H9 (cell line): ENCODE data around the gene TK2. TPM values are rescaled to one million over a fixed set of nuclear protein-coding genes. Genes with fewer than 3 reads are reported as not detected.

Experiments
- DNase-seq: peaks from one replicate; pipeline ENCODE4 v3.0.0-alpha.2; 2017
- H2AFZ ChIP-seq: one replicate; pipeline ENCODE4 v1.6.1; 2013; ENCODE audit warnings: mild to moderate bottlenecking, low read length, control low read depth, moderate library complexity
- H2AK5ac ChIP-seq: 2 replicates; pipeline ENCODE4 v1.6.1; 2013; ENCODE audit warnings: low read length, control low read depth, mixed read lengths; ENCODE audit not compliant: insufficient read length
- H2BK120ac ChIP-seq: one replicate; pipeline ENCODE4 v1.6.1; 2013; ENCODE audit warnings: low read depth, mild to moderate bottlenecking, low read length, control low read depth, inconsistent platforms; ENCODE audit not compliant: poor library complexity, severe bottlenecking
- H2BK12ac ChIP-seq: 2 replicates; pipeline ENCODE4 v1.6.1; 2013; ENCODE audit warnings: low read length, control low read depth, mixed read lengths, low read depth; ENCODE audit not compliant: insufficient read length
- H2BK15ac ChIP-seq: 2 replicates; pipeline ENCODE4 v1.6.1; 2013; ENCODE audit warnings: low read depth, low read length, control low read depth
- H2BK20ac ChIP-seq: one replicate; pipeline ENCODE4 v1.6.1; 2013; ENCODE audit warnings: low read depth, mild to moderate bottlenecking, low read length, control low read depth, inconsistent platforms; ENCODE audit not compliant: poor library complexity, severe bottlenecking
- H2BK5ac ChIP-seq: 2 replicates; pipeline ENCODE4 v1.6.1; 2013; ENCODE audit warnings: low read length, control low read depth, mixed read lengths; ENCODE audit not compliant: insufficient read length
- H3K14ac ChIP-seq: 2 replicates; pipeline ENCODE4 v1.6.1; 2013; ENCODE audit warnings: low read length, control low read depth; ENCODE audit not compliant: insufficient read depth
- H3K18ac ChIP-seq: 2 replicates; pipeline ENCODE4 v1.6.1; 2013; ENCODE audit warnings: low read depth, mild to moderate bottlenecking, mixed read lengths, low read length, control low read depth; ENCODE audit not compliant: insufficient read length
- H3K23ac ChIP-seq: 2 replicates; pipeline ENCODE4 v1.6.1; 2013; ENCODE audit warnings: low read length, control low read depth, mixed read lengths, low read depth; ENCODE audit not compliant: insufficient read length
- H3K23me2 ChIP-seq: 2 replicates; pipeline ENCODE4 v1.6.1; 2013; ENCODE audit warnings: low read depth, mild to moderate bottlenecking, mixed read lengths, low read length, control low read depth; ENCODE audit not compliant: insufficient read length, poor library complexity, severe bottlenecking
- H3K27ac ChIP-seq: 2 replicates; pipeline ENCODE4 v1.5.1; 2013; ENCODE audit warnings: low read length, control low read depth, mixed read lengths, low read depth; ENCODE audit not compliant: insufficient read length
- H3K27me3 ChIP-seq: 2 replicates; pipeline ENCODE4 v1.6.1; 2013; ENCODE audit warnings: low read length, control low read depth, inconsistent platforms; ENCODE audit not compliant: insufficient read depth
- H3K4ac ChIP-seq: 2 replicates; pipeline ENCODE4 v1.6.1; 2013; ENCODE audit warnings: low read depth, mild to moderate bottlenecking, control low read depth, inconsistent platforms, low read length, moderate library complexity
- H3K4me1 ChIP-seq: 2 replicates; pipeline ENCODE4 v1.6.1; 2013; ENCODE audit warnings: low read length, control low read depth, inconsistent platforms; ENCODE audit not compliant: insufficient read depth
- H3K4me2 ChIP-seq: 2 replicates; pipeline ENCODE4 v1.6.1; 2013; ENCODE audit warnings: low read length, control low read depth, mixed read lengths; ENCODE audit not compliant: insufficient read length, insufficient read depth
- H3K56ac ChIP-seq: 2 replicates; pipeline ENCODE4 v1.6.1; 2013; ENCODE audit warnings: low read depth, mild to moderate bottlenecking, mixed read lengths, low read length, control low read depth; ENCODE audit not compliant: insufficient read length
- H3K79me1 ChIP-seq: 2 replicates; pipeline ENCODE4 v1.6.1; 2013; ENCODE audit warnings: low read depth, mild to moderate bottlenecking, moderate library complexity, low read length, control low read depth, inconsistent platforms; ENCODE audit not compliant: insufficient read depth, poor library complexity, severe bottlenecking
- H3K79me2 ChIP-seq: 2 replicates; pipeline ENCODE4 v1.6.1; 2013; ENCODE audit warnings: low read length, control low read depth, inconsistent platforms; ENCODE audit not compliant: insufficient read depth
- H3K9ac ChIP-seq: 2 replicates; pipeline ENCODE4 v1.6.1; 2013; ENCODE audit warnings: low read length, control low read depth, mixed read lengths; ENCODE audit not compliant: insufficient read length; ENCODE audit errors: extremely low read depth
- H3K9me3 ChIP-seq: one replicate; pipeline ENCODE4 v1.6.1; 2013; ENCODE audit warnings: low read depth, low read length, inconsistent platforms; ENCODE audit not compliant: control insufficient read depth
- H3T11ph ChIP-seq: one replicate; pipeline ENCODE4 v1.6.1; 2013; ENCODE audit warnings: mild to moderate bottlenecking, low read length, control low read depth, inconsistent platforms
- H4K20me1 ChIP-seq: one replicate; pipeline ENCODE4 v1.6.1; 2013; ENCODE audit not compliant: control insufficient read depth, insufficient read length, insufficient read depth
- H4K5ac ChIP-seq: 2 replicates; pipeline ENCODE4 v1.6.1; 2013; ENCODE audit warnings: low read depth, mild to moderate bottlenecking, mixed read lengths, low read length, control low read depth; ENCODE audit not compliant: insufficient read length
- H4K8ac ChIP-seq: replicated peaks from 2 replicates; pipeline ENCODE4 v1.6.1; 2013; ENCODE audit warnings: low read length, control low read depth, mixed read lengths, low read depth; ENCODE audit not compliant: insufficient read length
- H4K91ac ChIP-seq: 2 replicates; pipeline ENCODE4 v1.6.1; 2013; ENCODE audit warnings: low read depth, mild to moderate bottlenecking, moderate library complexity, mixed read lengths, low read length, control low read depth; ENCODE audit not compliant: insufficient read length
- H3K27ac Mint-ChIP-seq, 3 experiments: 2 replicates in 2 of 3; 3 replicates in 1 of 3; pipeline ENCODE4 v1.8.0; 2020 to 2021; ENCODE audit warnings: mixed read lengths in 3 of 3, mild to moderate bottlenecking in 1 of 3, moderate library complexity in 1 of 3
- H3K27me3 Mint-ChIP-seq: 2 replicates; pipeline ENCODE4 v1.8.0; 2021; ENCODE audit warnings: low read depth, mild to moderate bottlenecking, moderate library complexity, mixed read lengths
- H3K36me3 Mint-ChIP-seq, 3 experiments: 2 replicates in 2 of 3; 3 replicates in 1 of 3; pipeline ENCODE4 v1.8.0; 2020 to 2021; ENCODE audit warnings: low read depth in 3 of 3, mixed read lengths in 3 of 3; ENCODE audit not compliant: insufficient read depth in 1 of 3
- H3K4me1 Mint-ChIP-seq, 2 experiments: 2 replicates each; pipeline ENCODE4 v1.8.0; 2020; ENCODE audit warnings: mixed read lengths in 2 of 2
- H3K4me3 Mint-ChIP-seq, 2 experiments: 2 replicates in 1 of 2; 3 replicates in 1 of 2; pipeline ENCODE4 v1.8.0; 2020 to 2021; ENCODE audit warnings: mild to moderate bottlenecking in 2 of 2, mixed read lengths in 2 of 2, moderate library complexity in 1 of 2
- H3K9me3 Mint-ChIP-seq, 2 experiments: 2 replicates in 1 of 2; 3 replicates in 1 of 2; pipeline ENCODE4 v1.8.0; 2020; ENCODE audit warnings: mild to moderate bottlenecking in 2 of 2, mixed read lengths in 2 of 2, moderate library complexity in 1 of 2
- WGBS: extraction: QIAGEN DNeasy Blood & Tissue Kit; methylation state at CpG from one replicate; pipeline ENCODE4 v1.1.7; 2013; ENCODE audit warnings: missing lambda C conversion rate, low lambda C conversion rate, mixed read lengths; ENCODE audit not compliant: insufficient read length; ENCODE audit errors: extremely low coverage; 5-methylcytosine and 5-hydroxymethylcytosine counted together
- total RNA-seq: library from RNA; stranded (reverse); gene quantifications from 2 replicates; pipeline ENCODE4 v1.2.1, GENCODE V29; 2021
- TF ChIP-seq, protein P1 (sequence below): fragments of 200-600 bp; sonication (generic); conservative IDR thresholded peaks from 3 replicates; pipeline ENCODE4 v1.8.0; 2021; ENCODE audit warnings: antibody characterized with exemption, mild to moderate bottlenecking

The TK2 gene
- total RNA-seq, 1 experiment from 2014 or later = 5.2 TPM

DNA sequence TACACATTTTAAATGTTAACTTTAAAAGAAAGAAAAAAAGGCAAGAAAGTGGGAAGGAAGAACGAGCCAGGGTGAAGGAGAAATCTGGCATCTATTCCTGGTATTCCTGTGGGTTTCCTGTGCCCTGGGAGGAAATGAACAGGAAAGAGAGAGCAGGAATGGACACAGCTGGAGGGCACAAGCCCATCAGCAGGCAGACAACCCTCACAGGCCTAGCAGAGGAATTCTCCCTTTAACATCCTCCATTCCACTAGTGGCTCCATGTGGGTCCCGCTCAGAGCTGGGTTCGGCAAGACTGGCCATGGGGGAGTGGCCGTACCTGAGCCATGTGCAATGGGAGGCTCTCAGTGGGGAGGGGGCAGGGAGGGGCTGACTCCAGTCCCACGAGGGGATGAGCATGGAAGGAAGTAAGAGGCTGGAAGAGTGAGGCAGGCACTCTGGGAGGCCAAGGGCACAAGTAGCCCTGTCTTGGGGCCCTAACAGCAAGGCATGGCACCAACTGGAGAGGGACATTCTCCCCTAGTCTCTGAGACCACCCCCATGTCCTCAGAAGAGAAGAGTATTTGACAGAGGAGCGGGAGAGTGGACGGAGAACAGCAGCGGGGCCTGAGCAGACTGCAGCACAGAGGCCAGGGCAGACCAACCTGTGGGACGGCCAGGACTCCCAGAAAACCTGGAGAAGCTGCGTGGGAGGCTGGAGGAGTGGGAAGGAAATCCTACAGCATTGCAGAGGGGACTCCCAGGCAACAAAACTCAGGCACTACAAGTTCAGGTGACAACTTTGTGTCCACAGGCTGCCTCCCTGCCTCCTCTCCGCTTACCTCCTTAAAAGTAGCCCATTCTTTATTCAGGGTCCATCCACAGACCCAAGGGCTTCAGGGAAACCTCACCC is 30.2 kb downstream of the TK2 start:
- Histone ChIP-seq H3T11ph (no peak overlapping the region), H3K23me2 (no peaks in the 10 kb centered on the region), H2BK20ac (no peak overlapping the region), H3K27ac (no peak overlapping the region), H2BK120ac (no peak overlapping the region), H3K9ac (no peak overlapping the region), H4K8ac (no peak overlapping the region), H3K56ac (no peak overlapping the region), H2BK5ac (no peak overlapping the region), H4K5ac (no peak overlapping the region), H2BK12ac (no peak overlapping the region), H2BK15ac (no peak overlapping the region), H3K14ac (no peak overlapping the region), H3K4me2 (no peak overlapping the region), H3K9me3 (no peaks in the 10 kb centered on the region), H3K4ac (no peak overlapping the region), H4K91ac (no peak overlapping the region), H2AFZ (no peak overlapping the region), H3K79me2 (no peaks in the 10 kb centered on the region), H3K27me3 (no peaks in the 10 kb centered on the region), H3K23ac (no peak overlapping the region), H3K18ac (no peak overlapping the region), H2AK5ac (no peak overlapping the region), H3K79me1 (no peaks in the 10 kb centered on the region), H4K20me1 (no peaks in the 10 kb centered on the region), H3K4me1 (no peaks in the 10 kb centered on the region)
- peaks cover 2 to 3% of the 10 kb centered on the region in 2 experiments; a peak in 2 of 5 replicates for H3K9me3 Mint-ChIP-seq
- H3K4me1 Mint-ChIP-seq = peaks cover 20 to 24% of the 10 kb centered on the region in 2 experiments
- WGBS = no CpG with 5 or more reads among the region's 11 CpGs
- no peaks in the 10 kb centered on the region; the same call in none of the 2 replicates for H3K27me3 Mint-ChIP-seq
- DNase-seq = no peak
- TF ChIP-seq, protein P1, sequence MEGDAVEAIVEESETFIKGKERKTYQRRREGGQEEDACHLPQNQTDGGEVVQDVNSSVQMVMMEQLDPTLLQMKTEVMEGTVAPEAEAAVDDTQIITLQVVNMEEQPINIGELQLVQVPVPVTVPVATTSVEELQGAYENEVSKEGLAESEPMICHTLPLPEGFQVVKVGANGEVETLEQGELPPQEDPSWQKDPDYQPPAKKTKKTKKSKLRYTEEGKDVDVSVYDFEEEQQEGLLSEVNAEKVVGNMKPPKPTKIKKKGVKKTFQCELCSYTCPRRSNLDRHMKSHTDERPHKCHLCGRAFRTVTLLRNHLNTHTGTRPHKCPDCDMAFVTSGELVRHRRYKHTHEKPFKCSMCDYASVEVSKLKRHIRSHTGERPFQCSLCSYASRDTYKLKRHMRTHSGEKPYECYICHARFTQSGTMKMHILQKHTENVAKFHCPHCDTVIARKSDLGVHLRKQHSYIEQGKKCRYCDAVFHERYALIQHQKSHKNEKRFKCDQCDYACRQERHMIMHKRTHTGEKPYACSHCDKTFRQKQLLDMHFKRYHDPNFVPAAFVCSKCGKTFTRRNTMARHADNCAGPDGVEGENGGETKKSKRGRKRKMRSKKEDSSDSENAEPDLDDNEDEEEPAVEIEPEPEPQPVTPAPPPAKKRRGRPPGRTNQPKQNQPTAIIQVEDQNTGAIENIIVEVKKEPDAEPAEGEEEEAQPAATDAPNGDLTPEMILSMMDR = no peak
- H3K4me3 Mint-ChIP-seq = no peak overlapping the region
- H3K36me3 Mint-ChIP-seq = peaks cover under 1 to 6% (median 4%) of the 10 kb centered on the region in 3 experiments; a peak in 3 of 7 replicates
- H3K27ac Mint-ChIP-seq = peak overlapping the region in 2 of 3 experiments; percentile 20 to 79; a peak in 3 of 7 replicates
